ENCODE measurements around the gene CUTA.

CUTA gene

GRCh38 chr6:33425668-33426577 lies 8.0 kb upstream of the CUTA start (continued):
- TF ChIP-seq ZNF184 (tag by site-specific recombination; IDR thresholded peaks at IDR 0.05) (no peak), ZNF629 (tag by site-specific recombination; IDR thresholded peaks at IDR 0.05) (peak; percentile 57), ZBTB49 (tag by site-specific recombination; IDR thresholded peaks at IDR 0.05; ENCODE audit: low read depth) (no peak), TCF7L2 (IDR thresholded peaks at IDR 0.05; ENCODE audit: borderline replicate concordance, low read depth, low read length) (no peak), ZNF596 (tag by site-specific recombination; IDR thresholded peaks at IDR 0.05) (0 out of 2 replicates have a peak, but pooled peaks have one; percentile 16), KLF10 (tag by site-specific recombination; IDR thresholded peaks at IDR 0.05) (peak; percentile 92), ZNF114 (tag by site-specific recombination; IDR thresholded peaks at IDR 0.05) (no peak), ZFP69B (tag by site-specific recombination; IDR thresholded peaks at IDR 0.05) (0 out of 2 replicates have a peak, but pooled peaks have one; percentile 15), INSM2 (tag by site-specific recombination; IDR thresholded peaks at IDR 0.05) (no peak), ZNF692 (tag by site-specific recombination; IDR thresholded peaks at IDR 0.05) (peak; percentile 74), ZNF704 (tag by site-specific recombination; IDR thresholded peaks at IDR 0.05) (no peak), ZBTB26 (tag by site-specific recombination; optimal IDR thresholded peaks at IDR 0.05) (peak; percentile 65), ZNF658 (tag by site-specific recombination; IDR thresholded peaks at IDR 0.05) (no peak), ZNF488 (tag by site-specific recombination; IDR thresholded peaks at IDR 0.05) (no peak), PBX3 (CRISPR knock-in tag; IDR thresholded peaks at IDR 0.05) (no peak), ZNF785 (tag by site-specific recombination; IDR thresholded peaks at IDR 0.05) (no peak), ZNF155 (tag by site-specific recombination; IDR thresholded peaks at IDR 0.05) (no peak), ZNF398 (tag by site-specific recombination; IDR thresholded peaks at IDR 0.05) (peak; percentile 88), ZNF157 (tag by site-specific recombination; IDR thresholded peaks at IDR 0.05) (no peak), ZNF600 (tag by site-specific recombination; IDR thresholded peaks at IDR 0.05) (peak; percentile 49; the same call in 1 of the 2 replicates)

Data from HEK293 (cell line).